Neuron (in vitro differentiated cells): ENCODE data around the gene MAN1C1.

Experiments
- H2AFZ ChIP-seq: one replicate; pipeline ENCODE4 v1.6.1; 2013; ENCODE audit warnings: low read depth, mild to moderate bottlenecking, inconsistent platforms, low read length, moderate library complexity
- H3K27me3 ChIP-seq: one replicate; pipeline ENCODE4 v1.6.1; 2013; ENCODE audit warnings: low read length; ENCODE audit not compliant: insufficient read depth
- H3K36me3 ChIP-seq: one replicate; pipeline ENCODE4 v1.6.1; 2013; ENCODE audit warnings: low read length; ENCODE audit not compliant: insufficient read depth
- H3K4me1 ChIP-seq: one replicate; pipeline ENCODE4 v1.6.1; 2013; ENCODE audit warnings: low read length; ENCODE audit not compliant: insufficient read depth
- H3K4me3 ChIP-seq: 2 replicates; pipeline ENCODE4 v1.5.1; 2013; ENCODE audit warnings: mild to moderate bottlenecking, low read length, moderate library complexity
- H3K9me3 ChIP-seq: one replicate; pipeline ENCODE4 v1.6.1; 2013; ENCODE audit warnings: low read length

The MAN1C1 gene

DNA sequence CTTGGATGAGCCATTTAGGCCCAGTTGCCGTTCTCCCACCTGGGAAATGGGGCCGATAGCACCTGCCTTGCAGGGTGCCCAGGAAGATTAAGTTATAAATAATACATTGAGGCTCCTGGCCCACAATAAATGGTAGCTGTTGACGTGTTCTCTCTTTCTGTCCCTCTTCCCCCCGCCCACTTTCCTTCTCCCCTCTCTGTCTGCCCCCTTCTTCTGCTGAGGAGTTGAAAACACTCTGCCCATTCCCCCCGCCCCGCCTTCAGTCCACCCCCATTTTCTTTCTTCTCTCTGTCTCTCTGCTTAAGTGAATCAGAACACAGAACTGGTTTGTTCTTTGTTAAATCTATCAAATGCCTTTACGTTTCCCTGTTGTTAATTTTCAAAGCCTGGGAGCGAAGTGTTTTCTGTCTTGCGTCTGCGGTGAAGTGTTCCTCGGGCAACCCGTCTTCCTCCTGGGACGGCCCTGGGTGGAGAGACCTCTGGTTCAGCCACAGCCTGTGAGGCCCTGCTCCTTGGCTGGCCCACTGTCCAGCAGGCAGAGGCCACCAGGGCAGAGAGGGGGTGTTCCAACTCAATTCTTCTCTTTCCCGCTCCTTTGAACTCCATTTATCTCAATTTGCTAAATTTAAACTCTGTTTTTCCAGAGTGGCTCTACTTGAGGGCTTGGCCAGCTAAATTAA is 154.1 kb downstream of the MAN1C1 start:
- Histone ChIP-seq H3K9me3 (no peaks in the 10 kb centered on the region), H2AFZ (no peak overlapping the region), H3K27me3 (no peaks in the 10 kb centered on the region), H3K4me3 (no peak overlapping the region), H3K36me3 (no peaks in the 10 kb centered on the region), H3K4me1 (peaks cover 39% of the 10 kb centered on the region)

GRCh38 chr1:25771221-25772114 is 154.9 kb downstream of the MAN1C1 start:
- Histone ChIP-seq H3K4me1 (peaks cover 36% of the 10 kb centered on the region), H3K9me3 (no peaks in the 10 kb centered on the region), H3K4me3 (no peak overlapping the region), H3K36me3 (no peaks in the 10 kb centered on the region), H3K27me3 (no peaks in the 10 kb centered on the region), H2AFZ (no peak overlapping the region)

GRCh38 chr1:25772164-25772563 is 155.6 kb downstream of the MAN1C1 start:
- peaks cover 36% of the 10 kb centered on the region for H3K4me1 ChIP-seq
- no peaks in the 10 kb centered on the region for H3K9me3 ChIP-seq

DNA sequence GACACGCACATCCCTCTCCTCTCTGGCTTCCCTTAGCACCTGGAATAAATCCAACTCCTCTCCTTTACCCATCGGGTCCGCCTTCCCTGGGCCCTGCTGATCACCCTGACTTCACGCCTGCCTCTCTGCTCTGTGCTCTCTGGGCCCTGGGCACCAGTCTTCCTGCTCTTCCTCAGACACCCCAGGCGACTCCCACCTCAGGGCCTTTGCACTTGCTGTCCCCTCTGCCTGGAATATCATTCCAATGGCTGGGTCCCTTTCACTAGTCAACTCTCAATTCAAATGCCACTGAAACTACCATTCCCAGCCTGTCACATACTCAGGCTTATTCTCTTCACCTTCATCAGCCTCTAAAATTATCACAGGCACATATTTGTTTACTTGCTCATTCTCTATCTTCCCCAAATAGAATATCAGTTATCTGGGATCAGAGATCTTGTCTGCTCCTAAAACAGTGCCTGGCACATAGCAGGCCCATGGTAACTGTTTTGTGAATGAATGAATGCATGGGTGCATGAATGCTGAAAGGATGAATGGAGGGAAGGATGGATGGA is 156.2 kb downstream of the MAN1C1 start:
- Histone ChIP-seq H3K27me3 (no peaks in the 10 kb centered on the region), H3K4me1 (peaks cover 36% of the 10 kb centered on the region), H2AFZ (no peak overlapping the region), H3K9me3 (no peaks in the 10 kb centered on the region), H3K36me3 (no peaks in the 10 kb centered on the region), H3K4me3 (no peak overlapping the region)

More at GRCh38 chr1:25772164-25772563, 155.6 kb downstream of the MAN1C1 start:
- no peak overlapping the region for H2AFZ ChIP-seq
- H3K27me3 ChIP-seq, result no peaks in the 10 kb centered on the region
- H3K4me3 ChIP-seq, result no peak overlapping the region
- no peaks in the 10 kb centered on the region for H3K36me3 ChIP-seq

DNA sequence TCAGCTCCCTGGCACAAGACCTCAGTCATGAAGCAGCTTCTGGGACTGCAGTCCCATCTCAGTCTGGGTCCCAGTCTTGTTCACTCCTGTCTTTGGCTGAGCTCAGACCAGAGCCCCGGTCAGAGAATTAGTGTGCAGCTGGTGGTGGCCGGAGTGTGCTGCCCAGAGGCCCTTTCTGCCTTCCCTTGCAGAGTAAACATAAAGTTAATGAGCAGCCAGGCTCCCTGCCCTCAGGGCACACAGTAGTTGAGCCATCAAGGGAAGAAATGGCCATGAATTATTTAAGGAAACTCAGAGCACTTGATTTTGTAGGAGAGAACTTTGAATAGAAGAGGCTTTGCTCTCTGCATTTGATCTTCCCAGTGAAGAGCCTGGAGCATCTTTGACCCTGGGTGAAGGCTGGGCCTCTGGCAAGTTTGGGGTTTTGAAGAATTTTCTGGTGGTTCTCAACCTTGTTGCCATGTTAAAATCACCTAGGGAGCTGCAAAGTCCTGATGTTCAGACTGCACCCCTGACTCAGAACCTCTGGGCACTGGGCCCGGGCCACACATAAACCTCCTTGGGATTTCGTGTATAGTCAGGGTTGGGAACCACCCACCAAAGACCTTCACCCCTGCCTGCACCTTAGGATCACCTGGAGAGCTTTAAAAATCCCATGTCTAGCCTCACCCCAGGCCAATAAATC is 157.0 kb downstream of the MAN1C1 start:
- no peak overlapping the region for H3K4me3 ChIP-seq
- no peak overlapping the region for H2AFZ ChIP-seq
- H3K27me3 ChIP-seq, result no peaks in the 10 kb centered on the region
- peaks cover 36% of the 10 kb centered on the region for H3K4me1 ChIP-seq
- no peaks in the 10 kb centered on the region for H3K36me3 ChIP-seq
- no peaks in the 10 kb centered on the region for H3K9me3 ChIP-seq

- Histone ChIP-seq H3K4me3 (no peak overlapping the region), H3K9me3 (no peaks in the 10 kb centered on the region), H3K4me1 (peaks cover 36% of the 10 kb centered on the region), H3K27me3 (no peaks in the 10 kb centered on the region), H2AFZ (no peak overlapping the region), H3K36me3 (no peaks in the 10 kb centered on the region)
Observed at GRCh38 chr1:25774206-25774803, 157.7 kb downstream of the MAN1C1 start.

DNA sequence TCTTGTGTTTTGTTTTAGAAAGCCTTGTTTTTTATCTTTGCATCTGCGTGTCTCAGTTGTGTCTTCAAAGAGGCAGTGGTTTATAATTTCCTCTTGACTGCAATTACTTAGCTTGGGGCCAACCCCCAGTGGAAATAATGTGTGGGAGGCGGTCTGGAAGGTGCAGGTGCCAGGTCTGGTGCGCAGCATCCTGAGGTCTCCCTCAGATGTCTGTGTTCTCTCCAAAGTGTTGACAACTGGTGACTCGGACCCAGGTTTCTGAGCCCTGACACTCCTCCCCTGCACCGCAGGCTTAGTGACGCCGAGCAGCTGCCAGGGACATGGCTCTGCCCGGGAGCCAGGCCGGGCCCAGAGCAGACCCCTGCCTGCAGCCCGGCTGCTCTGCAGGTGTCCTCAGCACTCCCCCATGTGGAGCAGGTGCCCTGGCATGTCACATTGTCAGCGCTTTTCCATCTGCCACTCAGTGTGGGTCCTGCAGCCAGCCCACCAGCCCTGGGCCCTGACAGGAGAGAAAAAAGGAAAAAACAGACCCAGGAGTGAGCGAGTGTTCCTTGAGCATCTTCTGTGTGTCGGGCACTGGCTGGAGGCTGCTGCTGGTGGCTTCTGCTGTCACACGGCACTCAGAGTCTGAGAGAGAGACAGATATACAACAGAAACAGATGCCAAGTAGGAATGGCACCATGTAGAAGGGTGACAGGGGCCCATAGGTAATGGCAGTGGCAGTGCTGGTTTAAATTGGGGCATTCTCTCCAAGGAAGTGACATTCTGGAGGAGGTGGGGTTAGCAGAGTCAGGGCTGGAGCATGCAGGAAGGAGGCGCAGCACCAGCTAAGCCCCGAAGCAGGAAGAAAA is 158.6 kb downstream of the MAN1C1 start:
- H3K4me3 ChIP-seq, result no peak overlapping the region
- H3K4me1 ChIP-seq, result peaks cover 31% of the 10 kb centered on the region
- H3K9me3 ChIP-seq, result no peaks in the 10 kb centered on the region
- H3K36me3 ChIP-seq, result no peaks in the 10 kb centered on the region
- no peak overlapping the region for H2AFZ ChIP-seq
- no peaks in the 10 kb centered on the region for H3K27me3 ChIP-seq

DNA sequence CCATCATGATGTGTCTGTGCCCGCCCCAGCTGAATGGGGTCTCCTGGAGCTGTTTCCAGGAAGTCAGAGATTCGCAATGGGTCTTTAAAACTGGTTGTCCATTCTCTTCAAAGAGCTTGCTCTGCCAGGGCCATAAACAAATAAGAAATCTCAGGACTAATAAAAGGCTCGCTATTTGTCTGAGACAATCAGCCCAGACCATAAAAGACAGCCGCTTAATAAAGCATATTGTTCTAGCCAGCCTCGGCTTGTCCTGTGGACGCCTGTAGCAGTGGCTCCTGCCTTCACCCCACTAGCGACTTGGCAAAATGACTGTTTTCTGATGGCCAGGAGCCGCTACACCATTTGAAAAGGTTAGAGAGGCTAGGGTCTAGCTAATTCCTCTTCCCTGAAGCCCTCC is 162.8 kb downstream of the MAN1C1 start:
- no peak overlapping the region for H3K4me3 ChIP-seq
- H3K36me3 ChIP-seq, result no peaks in the 10 kb centered on the region
- no peaks in the 10 kb centered on the region for H3K27me3 ChIP-seq
- H2AFZ ChIP-seq, result no peak overlapping the region
- H3K4me1 ChIP-seq, result peaks cover 22% of the 10 kb centered on the region
- no peaks in the 10 kb centered on the region for H3K9me3 ChIP-seq

- Histone ChIP-seq H3K9me3 (no peaks in the 10 kb centered on the region), H2AFZ (no peak overlapping the region), H3K36me3 (no peaks in the 10 kb centered on the region), H3K27me3 (no peaks in the 10 kb centered on the region), H3K4me3 (no peak overlapping the region), H3K4me1 (peaks cover 24% of the 10 kb centered on the region)
Observed at GRCh38 chr1:25779894-25780293, 163.3 kb downstream of the MAN1C1 start.

DNA sequence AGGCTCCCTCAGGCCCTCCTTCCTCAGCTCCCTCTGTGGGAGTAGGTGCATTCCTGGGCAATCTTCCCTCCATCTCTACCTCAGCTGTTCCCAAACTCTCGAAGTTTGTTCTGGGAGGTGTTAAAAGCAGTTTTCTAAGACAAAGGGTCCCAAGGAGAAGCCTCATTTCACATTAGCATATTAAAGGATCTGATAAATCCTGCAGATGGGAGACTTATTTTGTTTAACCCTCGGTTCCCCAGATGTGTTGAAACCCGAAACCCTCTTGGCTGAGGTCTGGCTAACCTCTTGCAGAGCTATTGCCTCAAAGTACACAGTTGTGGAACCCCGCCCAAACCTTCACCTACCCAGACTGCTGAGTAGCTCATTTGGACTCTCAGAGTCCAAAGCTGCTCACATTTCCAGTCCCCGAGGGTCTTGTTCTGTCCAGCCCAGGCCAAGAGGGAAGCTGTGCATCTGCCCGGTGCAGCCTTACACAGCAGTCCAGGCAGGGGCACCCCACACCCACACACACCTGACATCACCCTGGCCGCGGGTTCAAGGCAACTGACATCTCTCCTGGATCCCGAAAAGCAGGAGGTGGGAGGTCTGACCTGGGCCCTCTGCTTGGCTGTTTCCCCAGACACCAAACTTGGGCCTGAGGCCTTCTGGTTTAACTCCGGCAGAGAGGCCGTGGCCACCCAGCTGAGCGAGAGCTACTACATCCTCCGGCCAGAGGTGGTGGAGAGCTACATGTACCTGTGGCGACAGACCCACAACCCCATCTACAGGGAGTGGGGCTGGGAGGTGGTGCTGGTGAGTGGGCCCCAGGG is 163.9 kb downstream of the MAN1C1 start:
- Histone ChIP-seq H3K36me3 (no peaks in the 10 kb centered on the region), H3K4me3 (no peak overlapping the region), H2AFZ (no peak overlapping the region), H3K9me3 (no peaks in the 10 kb centered on the region), H3K27me3 (no peaks in the 10 kb centered on the region), H3K4me1 (peaks cover 24% of the 10 kb centered on the region)

GRCh38 chr1:25781130-25781433 is 164.5 kb downstream of the MAN1C1 start:
- no peaks in the 10 kb centered on the region for H3K9me3 ChIP-seq
- no peak overlapping the region for H2AFZ ChIP-seq
- H3K36me3 ChIP-seq, result no peaks in the 10 kb centered on the region
- H3K4me3 ChIP-seq, result no peak overlapping the region
- H3K4me1 ChIP-seq, result peaks cover 27% of the 10 kb centered on the region
- no peaks in the 10 kb centered on the region for H3K27me3 ChIP-seq
